ENCODE results near the gene THAP4.

THAP4 gene, protein sequence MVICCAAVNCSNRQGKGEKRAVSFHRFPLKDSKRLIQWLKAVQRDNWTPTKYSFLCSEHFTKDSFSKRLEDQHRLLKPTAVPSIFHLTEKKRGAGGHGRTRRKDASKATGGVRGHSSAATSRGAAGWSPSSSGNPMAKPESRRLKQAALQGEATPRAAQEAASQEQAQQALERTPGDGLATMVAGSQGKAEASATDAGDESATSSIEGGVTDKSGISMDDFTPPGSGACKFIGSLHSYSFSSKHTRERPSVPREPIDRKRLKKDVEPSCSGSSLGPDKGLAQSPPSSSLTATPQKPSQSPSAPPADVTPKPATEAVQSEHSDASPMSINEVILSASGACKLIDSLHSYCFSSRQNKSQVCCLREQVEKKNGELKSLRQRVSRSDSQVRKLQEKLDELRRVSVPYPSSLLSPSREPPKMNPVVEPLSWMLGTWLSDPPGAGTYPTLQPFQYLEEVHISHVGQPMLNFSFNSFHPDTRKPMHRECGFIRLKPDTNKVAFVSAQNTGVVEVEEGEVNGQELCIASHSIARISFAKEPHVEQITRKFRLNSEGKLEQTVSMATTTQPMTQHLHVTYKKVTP

DNA sequence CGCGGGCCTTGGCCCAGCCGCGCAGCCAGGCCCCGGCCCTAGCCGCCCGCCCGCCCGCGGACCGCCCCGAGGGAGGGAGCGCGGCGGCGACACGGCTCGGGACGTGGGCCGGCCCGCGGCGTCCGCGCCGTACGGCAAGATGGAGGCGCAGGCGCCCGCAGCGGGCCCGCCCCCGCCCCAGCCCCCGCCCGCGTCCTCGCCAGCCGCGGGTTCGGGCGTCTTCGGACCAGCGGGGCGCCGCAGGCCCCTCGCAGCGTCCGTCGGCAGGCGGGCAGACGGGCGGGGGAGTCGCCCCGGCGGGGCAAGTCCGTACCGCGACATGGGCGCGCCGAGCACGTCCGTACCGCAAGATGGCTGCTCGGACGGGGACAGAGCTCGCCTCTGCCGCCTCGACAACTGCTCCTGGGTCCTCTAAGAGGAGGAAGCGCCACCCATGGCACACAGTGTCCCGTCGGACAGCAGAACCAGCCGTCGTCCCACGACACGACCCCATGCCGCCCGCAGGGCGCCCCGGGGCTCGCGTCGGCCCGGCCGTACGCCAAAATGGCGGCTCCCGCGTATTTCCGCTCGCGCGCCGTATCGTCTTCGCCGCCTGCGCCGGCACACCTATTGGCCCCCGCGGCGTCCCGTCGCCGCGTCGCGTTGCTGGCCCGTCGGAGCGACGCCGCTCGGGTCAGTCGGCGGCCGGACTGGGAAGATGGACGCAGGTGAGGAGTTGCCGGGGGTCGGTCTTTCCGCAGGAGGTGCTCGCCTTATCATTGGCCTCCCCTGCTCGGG lies at the start of gene THAP4, which contains the start of gene ATG4B:
Gene THAP4, minus strand, starts transcription at position 141 of the 777 bp plus-strand sequence. CDS start 141 bp downstream, outside the sequence.
Gene ATG4B, plus strand, starts transcription at position 676 of the 777 bp plus-strand sequence. Its CDS starts 22 bp downstream, at position 698.
- FAIRE-seq = no peak

DNA sequence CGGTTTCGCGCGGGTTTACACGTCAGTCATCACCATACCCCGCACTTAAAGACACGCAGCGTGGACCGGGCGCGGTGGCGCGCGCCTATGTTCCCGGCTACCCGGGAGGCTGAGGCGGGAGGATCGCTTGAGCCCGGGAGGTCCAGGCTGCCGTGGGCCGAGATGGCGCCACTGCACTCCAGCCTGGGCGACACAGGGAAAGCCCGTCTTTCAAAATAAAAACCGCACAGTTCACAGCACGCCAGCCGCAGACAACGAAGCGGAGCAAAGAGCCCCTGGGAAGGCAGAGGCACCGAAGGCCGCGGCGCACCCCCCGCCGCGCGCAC lies 49.3 kb upstream of the THAP4 start:
- FAIRE-seq = no peak

- no peak for FAIRE-seq
Measured at GRCh38 chr2:241680827-241681599, 44.1 kb upstream of the THAP4 start.

- FAIRE-seq = no peak
Measured at GRCh38 chr2:241680044-241680443, 43.1 kb upstream of the THAP4 start.

- no peak for FAIRE-seq
Measured at GRCh38 chr2:241678784-241679540, 42.0 kb upstream of the THAP4 start.

GRCh38 chr2:241678307-241678706 lies 41.3 kb upstream of the THAP4 start:
- no peak for FAIRE-seq

DNA sequence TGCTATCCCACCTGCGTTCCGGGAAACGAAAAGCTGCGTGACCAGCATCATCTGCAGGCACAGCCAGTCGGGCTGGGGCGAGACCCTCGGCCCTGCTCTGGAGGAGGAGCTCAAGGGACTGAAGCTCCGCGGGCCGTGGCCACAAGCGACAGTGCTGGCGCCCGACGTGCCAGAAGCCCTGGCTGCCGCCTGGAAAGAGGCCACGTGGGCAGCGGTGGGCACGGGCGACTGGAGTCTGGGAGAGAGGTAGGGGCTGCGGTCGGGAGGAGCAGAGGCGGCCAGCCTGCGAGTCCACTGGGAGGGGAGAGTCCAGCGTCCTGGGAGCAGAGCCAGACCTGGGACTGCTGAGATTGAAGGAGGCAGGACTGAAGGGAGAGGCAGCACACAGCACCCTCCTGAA lies 40.4 kb upstream of the THAP4 start:
- no peak for FAIRE-seq

DNA sequence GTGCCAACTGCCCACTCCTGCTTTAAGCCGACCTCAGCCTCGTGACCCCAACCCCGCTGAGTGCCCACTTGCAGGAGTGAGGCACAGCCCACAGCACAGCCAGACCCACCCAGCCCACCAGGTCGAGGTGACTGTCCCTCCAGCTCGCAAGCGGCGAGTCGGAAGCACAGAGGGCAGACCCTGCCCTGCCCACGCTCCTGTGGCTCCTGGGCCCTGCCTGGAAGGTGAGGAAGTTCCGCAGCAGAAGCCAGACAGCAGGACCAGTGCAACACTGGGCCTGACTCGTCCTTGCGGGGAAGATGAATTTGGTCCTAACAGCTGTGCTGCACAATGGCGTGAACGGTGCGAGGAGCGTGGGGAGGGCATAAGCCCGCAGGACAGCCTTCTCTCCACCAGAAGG lies 39.7 kb upstream of the THAP4 start:
- FAIRE-seq = no peak

DNA sequence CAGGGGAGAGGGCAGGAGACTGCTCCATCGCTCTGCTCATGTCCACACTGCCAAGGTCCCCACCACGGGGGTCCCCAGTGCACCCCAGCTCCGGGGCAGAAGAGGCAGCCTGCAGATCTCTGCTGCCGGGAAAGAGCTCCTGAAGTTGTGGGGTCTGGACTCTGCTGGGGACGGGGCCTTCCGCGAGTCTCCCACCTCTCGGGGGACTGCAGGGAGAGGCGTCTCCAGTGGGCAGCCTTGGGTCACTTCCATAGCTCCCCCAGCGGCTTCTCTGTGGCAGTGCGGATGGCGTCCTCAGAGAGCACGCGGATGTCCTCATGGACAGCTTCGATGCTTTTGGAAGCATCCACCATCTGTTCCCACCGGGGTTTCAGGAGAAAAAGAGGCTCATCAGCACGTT lies 38.9 kb upstream of the THAP4 start:
- no peak for FAIRE-seq

DNA sequence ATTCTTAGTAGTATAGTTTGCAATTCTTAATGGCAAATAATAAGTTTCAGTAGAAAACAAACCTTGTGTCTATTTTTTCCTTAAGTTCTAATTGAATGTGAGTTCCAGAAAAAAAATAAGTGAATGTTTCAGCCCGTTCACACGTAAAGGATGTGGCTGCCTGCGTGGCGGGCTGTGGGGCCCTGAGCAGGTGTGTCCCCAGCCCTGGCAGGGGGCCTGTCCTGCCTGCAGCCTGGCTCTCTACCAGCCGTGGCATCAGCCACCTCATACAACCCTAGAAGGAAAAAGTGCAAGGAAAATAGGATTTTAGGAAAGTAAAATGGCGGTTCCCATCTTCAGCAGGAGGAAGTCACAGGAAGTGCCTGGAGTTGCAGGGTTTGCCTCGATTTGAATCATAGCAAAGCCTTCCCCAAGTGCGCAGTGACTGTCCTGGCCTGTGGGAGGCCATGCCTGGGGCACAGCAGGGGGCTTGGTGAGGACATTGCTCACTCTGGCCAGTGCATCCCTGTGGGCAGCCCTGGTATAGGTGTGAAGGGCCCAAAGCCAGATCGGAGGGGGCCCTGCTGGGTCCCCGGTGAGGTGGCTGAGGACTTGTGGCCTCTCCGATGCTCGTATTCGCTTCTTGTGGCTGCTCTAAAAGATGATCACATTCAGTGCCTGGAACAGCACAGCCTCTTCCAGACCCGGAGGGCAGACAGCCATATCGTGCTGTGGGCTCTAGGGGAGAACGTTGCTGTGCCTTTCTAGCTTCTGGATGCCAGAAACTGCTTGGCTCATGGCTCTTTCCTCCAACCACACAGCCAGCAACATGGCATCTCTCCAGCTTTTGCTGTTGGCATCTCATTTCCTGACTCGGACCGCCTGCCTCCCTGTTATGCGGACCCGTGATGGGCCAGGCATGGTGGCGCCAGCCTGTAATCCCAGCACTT lies 37.1 kb upstream of the THAP4 start:
- no peak for FAIRE-seq

GRCh38 chr2:241673189-241673663 lies 36.3 kb upstream of the THAP4 start:
- FAIRE-seq = no peak

DNA sequence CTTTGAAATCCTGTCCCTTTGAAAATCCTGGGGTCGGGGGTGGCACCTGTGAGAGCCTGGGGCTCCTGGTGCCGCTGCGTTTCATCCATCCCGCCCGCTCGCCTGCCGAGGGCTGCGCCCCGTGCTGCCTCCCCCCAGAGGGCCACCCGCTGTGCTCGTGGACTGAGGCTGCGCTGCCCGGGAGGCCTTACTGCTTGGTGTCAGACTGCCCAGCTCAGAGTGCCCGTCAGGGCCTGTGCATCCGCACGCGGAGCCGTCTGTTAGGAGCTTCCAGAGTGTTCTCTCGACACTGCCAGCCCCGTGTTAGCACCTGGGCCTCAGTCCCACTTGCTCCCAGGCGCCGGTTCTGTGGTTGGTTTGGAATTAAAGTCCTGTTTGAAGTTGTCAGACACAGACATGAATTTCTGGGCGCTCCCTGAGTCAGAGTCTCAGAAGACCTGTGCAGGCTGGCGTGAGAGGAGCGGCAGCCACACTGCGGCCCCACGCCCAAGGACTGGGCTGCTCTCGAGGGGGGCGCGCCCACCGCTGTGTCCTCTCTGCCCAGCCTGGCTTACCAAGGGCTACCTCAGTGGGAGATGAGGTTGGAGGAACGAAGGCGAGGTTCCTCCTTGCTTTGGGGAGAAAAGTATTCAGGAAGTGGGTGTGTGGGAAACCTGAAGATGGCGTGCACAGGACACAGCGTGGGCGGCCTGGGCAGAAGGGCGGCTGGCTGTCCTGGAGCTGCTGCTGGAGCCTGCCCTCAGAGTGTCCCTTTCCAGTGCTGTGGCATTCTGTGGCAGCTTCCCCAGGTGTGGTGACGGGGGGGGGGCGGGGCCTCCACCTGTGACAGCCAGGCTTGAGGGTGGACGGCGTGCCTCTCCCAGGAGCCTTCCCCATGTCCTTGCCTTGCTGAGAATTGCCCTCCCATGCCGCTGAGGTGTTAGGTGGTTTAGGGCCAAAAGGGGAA lies 35.6 kb upstream of the THAP4 start:
- FAIRE-seq = no peak

DNA sequence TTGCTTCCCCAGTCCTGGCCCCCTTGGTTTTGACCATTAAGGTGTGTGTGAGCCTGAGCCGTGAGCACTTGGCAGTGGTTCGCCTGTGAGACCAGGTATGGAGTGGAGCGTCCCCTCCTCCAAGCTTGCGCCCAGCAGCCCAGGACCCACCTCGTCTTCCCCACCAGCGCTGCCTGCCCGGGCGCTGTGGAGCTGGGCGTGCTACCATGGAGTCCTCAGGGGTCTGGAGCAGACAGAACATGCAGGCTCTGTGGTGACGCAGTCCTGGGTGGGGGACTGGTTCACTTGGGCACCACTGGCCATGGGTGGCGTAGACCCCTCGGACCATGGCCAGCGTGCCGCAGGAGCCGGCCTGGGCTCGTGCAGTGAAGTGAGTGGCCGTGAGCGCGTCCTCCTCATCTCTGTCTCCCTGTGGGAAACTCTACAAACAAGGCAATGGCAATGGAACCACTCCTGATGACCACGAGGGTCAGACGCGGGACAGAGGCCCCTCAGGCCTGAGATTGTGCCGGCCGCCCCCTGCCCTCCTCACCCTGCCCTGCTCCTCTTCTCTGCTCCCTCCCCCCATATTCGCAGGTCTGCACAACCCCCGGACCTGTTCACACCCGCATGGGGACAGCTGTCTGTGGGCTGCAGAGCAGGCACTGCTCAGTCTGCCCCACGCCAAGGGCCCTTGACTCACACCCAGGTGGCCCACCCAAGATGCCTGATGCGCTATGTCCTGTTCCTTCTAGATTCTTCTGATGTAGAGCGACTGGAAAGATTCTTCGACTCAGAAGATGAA lies 34.7 kb upstream of the THAP4 start:
- FAIRE-seq = no peak

- no peak for FAIRE-seq
Measured at GRCh38 chr2:241670333-241671110, 33.6 kb upstream of the THAP4 start.

- FAIRE-seq = no peak
Measured at GRCh38 chr2:241668839-241669238, 31.9 kb upstream of the THAP4 start.

DNA sequence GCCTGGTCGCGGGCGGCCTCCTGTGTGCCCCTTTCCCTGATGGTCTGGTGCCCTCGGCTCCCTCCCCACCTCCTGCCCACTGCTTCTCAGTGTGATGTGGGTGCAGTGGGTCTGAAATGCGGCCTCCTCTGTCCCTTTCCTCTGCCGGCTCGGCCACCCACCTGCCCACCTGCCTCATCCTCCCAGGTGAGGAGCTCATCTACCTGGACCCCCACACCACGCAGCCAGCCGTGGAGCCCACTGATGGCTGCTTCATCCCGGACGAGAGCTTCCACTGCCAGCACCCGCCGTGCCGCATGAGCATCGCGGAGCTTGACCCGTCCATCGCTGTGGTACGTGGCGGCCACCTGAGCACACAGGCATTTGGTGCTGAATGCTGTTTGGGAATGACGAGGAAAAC lies 31.4 kb upstream of the THAP4 start:
- no peak for FAIRE-seq

GRCh38 chr2:241666627-241667400 lies 29.9 kb upstream of the THAP4 start:
- no peak for FAIRE-seq
